ENCODE data around the gene LAMC1.
A peak's percentile ranks its signal among the peaks of the same experiment; 100 is the strongest.
"Not testable (repeated sequence)": the region's sequence is repeated elsewhere in the genome, so short reads cannot be mapped to it uniquely, and the experiment has no call there.

LAMC1 gene

GRCh38 chr1:183043872-183044854, 20.9 kb downstream of the LAMC1 start:
- DNase-seq (ENCODE audit: low read depth) = peak; percentile 97

- DNase-seq (ENCODE audit: low read depth) = no peak
Measured at GRCh38 chr1:183044893-183045649, 21.9 kb downstream of the LAMC1 start.

- DNase-seq (ENCODE audit: low read depth) = no peak
Measured at GRCh38 chr1:183048087-183049085, 25.2 kb downstream of the LAMC1 start.

- DNase-seq (ENCODE audit: low read depth) = no peak
Measured at GRCh38 chr1:183051546-183051945, 28.3 kb downstream of the LAMC1 start.

- no peak for DNase-seq (ENCODE audit: low read depth)
Measured at GRCh38 chr1:183052861-183053260, 29.6 kb downstream of the LAMC1 start.

- peak; percentile 39 for DNase-seq (ENCODE audit: low read depth)
Measured at GRCh38 chr1:183058851-183059502, 35.8 kb downstream of the LAMC1 start.

- DNase-seq (ENCODE audit: low read depth) = no peak
Measured at GRCh38 chr1:183061194-183061593, 38.0 kb downstream of the LAMC1 start.

GRCh38 chr1:183063349-183063748, 40.1 kb downstream of the LAMC1 start:
- no peak for DNase-seq (ENCODE audit: low read depth)

GRCh38 chr1:183065168-183065706, 42.0 kb downstream of the LAMC1 start:
- no peak for DNase-seq (ENCODE audit: low read depth)

- not testable (repeated sequence) for DNase-seq (ENCODE audit: low read depth)
Measured at GRCh38 chr1:183066432-183066831, 43.2 kb downstream of the LAMC1 start.

GRCh38 chr1:183069562-183070216, 46.5 kb downstream of the LAMC1 start:
- DNase-seq (ENCODE audit: low read depth) = peak; percentile 55

GRCh38 chr1:183070234-183070922, 47.2 kb downstream of the LAMC1 start:
- no peak for DNase-seq (ENCODE audit: low read depth)

GRCh38 chr1:183070923-183071618, 47.9 kb downstream of the LAMC1 start:
- peak; percentile 86 for DNase-seq (ENCODE audit: low read depth)

- not testable (repeated sequence) for DNase-seq (ENCODE audit: low read depth)
Measured at GRCh38 chr1:183072595-183072994, 49.4 kb downstream of the LAMC1 start.

GRCh38 chr1:183073320-183073719, 50.1 kb downstream of the LAMC1 start:
- no peak for DNase-seq (ENCODE audit: low read depth)

- no peak for DNase-seq (ENCODE audit: low read depth)
Measured at GRCh38 chr1:183074215-183074614, 51.0 kb downstream of the LAMC1 start.

GRCh38 chr1:183075861-183076260, 52.6 kb downstream of the LAMC1 start:
- DNase-seq (ENCODE audit: low read depth) = peak; percentile 27

- no peak for DNase-seq (ENCODE audit: low read depth)
Measured at GRCh38 chr1:183077097-183077496, 53.9 kb downstream of the LAMC1 start.

Measured in ELR (cell line).